HepG2 (cell line): ENCODE results near the gene JMJD8. TPM values are rescaled to one million over a fixed set of nuclear protein-coding genes. Genes with fewer than 3 reads are reported as not detected.
A peak's percentile ranks its signal among the peaks of the same experiment; 100 is the strongest.

Experiments
- CHD4 ChIP-seq: fragments of 200-600 bp; sonication (generic); IDR thresholded peaks from 2 replicates; pipeline ENCODE4 v1.7.0; 2017; ENCODE audit warnings: mild to moderate bottlenecking, low read length, borderline replicate concordance
- E2F2 ChIP-seq: sonication (generic); formaldehyde crosslinking; IDR thresholded peaks from 2 replicates; pipeline ENCODE4 v1.4.0; 2020; ENCODE audit warnings: missing genetic modification reagents, borderline replicate concordance
- FOXA1 ChIP-seq, 2 experiments: fragments of 450-650 bp in 1 of 2; sonication (generic) in 1 of 2; formaldehyde crosslinking in 1 of 2; IDR thresholded peaks; 2 replicates each; pipeline versions ENCODE4 v1.4.0 to v1.6.1; 2016 to 2020; ENCODE audit warnings: missing genetic modification reagents in 1 of 2
- GABPA ChIP-seq, 2 experiments: IDR thresholded peaks; 2 replicates each; pipeline ENCODE4 v1.6.1; 2011 to 2016; ENCODE audit warnings: low read depth in 2 of 2, low read length in 1 of 2, missing biosample characterization in 1 of 2, missing genetic modification characterization in 1 of 2
- HMG20B ChIP-seq: conservative IDR thresholded peaks from 2 replicates; pipeline ENCODE4 v1.6.1; 2016; ENCODE audit warnings: missing genetic modification reagents, missing compliant biosample characterization
- HOXD1 ChIP-seq: sonication (generic); formaldehyde crosslinking; IDR thresholded peaks from 2 replicates; pipeline ENCODE4 v1.5.0; 2020; ENCODE audit warnings: missing genetic modification reagents
- KDM2A ChIP-seq: sonication (generic); formaldehyde crosslinking; IDR thresholded peaks from 2 replicates; pipeline ENCODE4 v1.4.0; 2020; ENCODE audit warnings: low read depth, missing genetic modification reagents, borderline replicate concordance
- MBNL3 ChIP-seq: fragments of 250-450 bp; sonication (Bioruptor Pico); conservative IDR thresholded peaks from 2 replicates; pipeline ENCODE4 v1.8.0; 2022; ENCODE audit warnings: mild to moderate bottlenecking, inconsistent platforms
- MXD3 ChIP-seq: IDR thresholded peaks from 2 replicates; pipeline ENCODE4 v1.6.1; 2016; ENCODE audit warnings: mild to moderate bottlenecking, missing biosample characterization, missing genetic modification reagents
- MYC ChIP-seq: sonication (generic); formaldehyde crosslinking; IDR thresholded peaks from 2 replicates; pipeline ENCODE4 v1.9.0; 2021; ENCODE audit warnings: missing genetic modification reagents, borderline replicate concordance
- NONO ChIP-seq, 2 experiments: fragments of 450-650 bp in 1 of 2; sonication (generic) in 1 of 2; formaldehyde crosslinking in 1 of 2; IDR thresholded peaks in 1 of 2; conservative IDR thresholded peaks in 1 of 2; 2 replicates each; pipeline versions ENCODE4 v1.6.1 to v1.8.0; 2017 to 2022; ENCODE audit warnings: mild to moderate bottlenecking in 1 of 2, missing genetic modification reagents in 1 of 2, moderate library complexity in 1 of 2
- PHF20 ChIP-seq: sonication (generic); formaldehyde crosslinking; IDR thresholded peaks from 2 replicates; pipeline ENCODE4 v1.5.0; 2020; ENCODE audit warnings: mild to moderate bottlenecking, missing genetic modification reagents
- RAD51 ChIP-seq: fragments of 450-650 bp; IDR thresholded peaks from 2 replicates; pipeline ENCODE4 v1.6.1; 2016; ENCODE audit warnings: borderline replicate concordance
- SMAD1 ChIP-seq: sonication (generic); formaldehyde crosslinking; IDR thresholded peaks from 2 replicates; pipeline ENCODE4 v1.4.0; 2020; ENCODE audit warnings: missing genetic modification reagents, low read depth, mild to moderate bottlenecking, borderline replicate concordance
- SRSF1 ChIP-seq: fragments of 200-400 bp; formaldehyde crosslinking; optimal IDR thresholded peaks from 2 replicates; pipeline ENCODE3; 2017; ENCODE audit warnings: mild to moderate bottlenecking, low read depth, low read length, moderate library complexity
- SSRP1 ChIP-seq: IDR thresholded peaks from 2 replicates; pipeline ENCODE4 v1.6.1; 2016; ENCODE audit warnings: control low read depth
- TARDBP ChIP-seq: sonication (generic); formaldehyde crosslinking; IDR thresholded peaks from 2 replicates; pipeline ENCODE4 v1.8.0; 2022; ENCODE audit warnings: mild to moderate bottlenecking, missing genetic modification reagents
- XRCC5 ChIP-seq: fragments of 200-400 bp; formaldehyde crosslinking; optimal IDR thresholded peaks from 2 replicates; pipeline ENCODE3; 2017; ENCODE audit warnings: mild to moderate bottlenecking, low read length
- ZC3H13 ChIP-seq: sonication (generic); formaldehyde crosslinking; IDR thresholded peaks from 2 replicates; pipeline ENCODE4 v1.8.1; 2023; ENCODE audit warnings: mild to moderate bottlenecking, missing genetic modification reagents, moderate library complexity
- ZFY ChIP-seq: sonication (generic); formaldehyde crosslinking; IDR thresholded peaks from 2 replicates; pipeline ENCODE4 v1.4.0; 2020; ENCODE audit warnings: missing genetic modification reagents
- ZNF3 ChIP-seq: IDR thresholded peaks from 2 replicates; pipeline ENCODE4 v1.7.0; 2017; ENCODE audit warnings: inconsistent platforms
- ZNF414 ChIP-seq: sonication (generic); formaldehyde crosslinking; IDR thresholded peaks from 2 replicates; pipeline ENCODE4 v1.5.0; 2020; ENCODE audit warnings: missing genetic modification reagents
- ZNF501 ChIP-seq: sonication (generic); formaldehyde crosslinking; IDR thresholded peaks from 2 replicates; pipeline ENCODE4 v1.5.1; 2020; ENCODE audit warnings: mild to moderate bottlenecking, moderate library complexity, missing genetic modification reagents
- ZNF556 ChIP-seq: sonication (generic); formaldehyde crosslinking; IDR thresholded peaks from 2 replicates; pipeline ENCODE4 v1.4.0; 2020; ENCODE audit warnings: mild to moderate bottlenecking, missing genetic modification reagents, borderline replicate concordance
- ZNF605 ChIP-seq: sonication (generic); formaldehyde crosslinking; IDR thresholded peaks from 2 replicates; pipeline ENCODE4 v1.8.0; 2022; ENCODE audit warnings: mild to moderate bottlenecking, missing genetic modification reagents
- ZNF740 ChIP-seq: sonication (generic); formaldehyde crosslinking; IDR thresholded peaks from 2 replicates; pipeline ENCODE4 v1.4.0; 2020; ENCODE audit warnings: missing genetic modification reagents
- polyA plus RNA-seq, 8 experiments: library from polyadenylated mRNA; depleted of rRNA in 3 of 8; stranded (reverse) in 7 of 8; unstranded in 1 of 8; fragments of >200 nt; fragmentation: Illumina TruSeq in 4 of 8; extraction: Trizol in 4 of 8; gene quantifications; 2 replicates each; pipeline versions ENCODE4 v1.2.1 to v1.2.3, GENCODE V29; 2011 to 2016; ENCODE audit warnings: low read depth in 4 of 8, missing spikeins in 1 of 8, mixed read lengths in 1 of 8; ENCODE audit not compliant: insufficient read depth in 1 of 8
- total RNA-seq, 5 experiments: library from RNA; depleted of rRNA; stranded (reverse); fragments of >200 nt; fragmentation: Illumina TruSeq; extraction: Trizol; gene quantifications; 2 replicates each; pipeline ENCODE4 v1.2.3, GENCODE V29; 2016; ENCODE audit warnings: low read depth in 1 of 5

Gene JMJD8
- total and polyA plus RNA-seq, 2 of the 13 experiments (the other 11 are each of a cell fraction or from before 2014, with no cell fraction given) = 2.6 to 11.8 TPM

GRCh38 chr16:678858-679813, 5.0 kb downstream of the JMJD8 start (continued):
- peak; percentile 26; the same call in 1 of the 2 replicates for TF ChIP-seq SMAD1
- TF ChIP-seq HOXD1 (CRISPR knock-in tag) = no peak
- TF ChIP-seq ZNF3 (CRISPR knock-in tag) = no peak
- 0 out of 2 replicates have a peak, but pooled peaks have one; percentile 68 for TF ChIP-seq ZNF556
- peak; percentile 53 for TF ChIP-seq PHF20 (CRISPR knock-in tag)
- TF ChIP-seq FOXA1 (IDR thresholded peaks at IDR 0.05) = no peak
- TF ChIP-seq FOXA1 (CRISPR knock-in tag; IDR thresholded peaks at IDR 0.05) = peak; percentile 34; the same call in 1 of the 2 replicates
- TF ChIP-seq HMG20B (CRISPR knock-in tag) = 0 out of 2 replicates have a peak, but pooled peaks have one; percentile 15
- TF ChIP-seq MYC (CRISPR knock-in tag) = peak; percentile 61
- peak; percentile 76 for TF ChIP-seq ZNF501 (CRISPR knock-in tag)
- no peak for TF ChIP-seq RAD51
- TF ChIP-seq NONO (IDR thresholded peaks at IDR 0.05) = no peak
- TF ChIP-seq NONO (CRISPR knock-in tag; conservative IDR thresholded peaks at IDR 0.05) = peak; percentile 77
- peak; percentile 58 for TF ChIP-seq ZFY (CRISPR knock-in tag)
- 0 out of 2 replicates have a peak, but pooled peaks have one; percentile 36 for TF ChIP-seq MXD3 (CRISPR knock-in tag)
- peak; percentile 5; the same call in 1 of the 2 replicates for TF ChIP-seq SSRP1
- peak; percentile 30 for TF ChIP-seq XRCC5
- TF ChIP-seq GABPA (IDR thresholded peaks at IDR 0.05; ENCODE audit: low read depth, low read length) = 0 out of 2 replicates have a peak, but pooled peaks have one; percentile 27
- peak; percentile 80 for TF ChIP-seq GABPA (CRISPR knock-in tag; IDR thresholded peaks at IDR 0.05; ENCODE audit: low read depth)
- peak; percentile 66; the same call in 1 of the 2 replicates for TF ChIP-seq TARDBP
- TF ChIP-seq ZC3H13 (CRISPR knock-in tag) = peak; percentile 91
- peak; percentile 57; the same call in 1 of the 2 replicates for TF ChIP-seq CHD4
- peak; percentile 85 for TF ChIP-seq ZNF605 (CRISPR knock-in tag)
- peak; percentile 12; the same call in 1 of the 2 replicates for TF ChIP-seq E2F2 (CRISPR knock-in tag)
- no peak for TF ChIP-seq ZNF740
- TF ChIP-seq SRSF1 = peak; percentile 15
- peak; percentile 81 for TF ChIP-seq KDM2A
- peak; percentile 11; the same call in 1 of the 2 replicates for TF ChIP-seq ZNF414 (CRISPR knock-in tag)
- no peak for TF ChIP-seq MBNL3 (CRISPR knock-in tag)
